OCI-LY1 (cell line): Measurements from ENCODE around the gene EPM2AIP1.

Experiments used
- H2AFZ ChIP-seq: fragments of 200-600 bp; sonication (generic), shearing (Covaris generic); 2 replicates; pipeline ENCODE4 v1.6.0; 2014; ENCODE audit warnings: antibody characterized with exemption, mild to moderate bottlenecking, low read length
- H3F3A ChIP-seq: fragments of 200-600 bp; sonication (generic), shearing (Covaris generic); 2 replicates; pipeline ENCODE4 v1.6.0; 2014; ENCODE audit warnings: mild to moderate bottlenecking, antibody characterized with exemption, low read length, moderate library complexity; ENCODE audit not compliant: insufficient read depth
- H3K27ac ChIP-seq: fragments of 200-600 bp; sonication (generic); 2 replicates; pipeline ENCODE4 v1.5.1; 2014; ENCODE audit warnings: low read length, mixed run types, mild to moderate bottlenecking, low read depth; ENCODE audit not compliant: poor library complexity, severe bottlenecking
- H3K27me3 ChIP-seq: fragments of 200-600 bp; sonication (generic); 2 replicates; pipeline ENCODE4 v1.6.0; 2014; ENCODE audit warnings: antibody characterized with exemption, mild to moderate bottlenecking, low read length, moderate library complexity; ENCODE audit not compliant: insufficient read depth
- H3K36me3 ChIP-seq: fragments of 200-600 bp; sonication (generic); 2 replicates; pipeline ENCODE4 v1.6.1; 2014; ENCODE audit warnings: mild to moderate bottlenecking, antibody characterized with exemption, low read length, moderate library complexity, mixed read lengths; ENCODE audit not compliant: insufficient read depth
- H3K4me1 ChIP-seq: fragments of 200-600 bp; sonication (generic); 2 replicates; pipeline ENCODE4 v1.5.1; 2014; ENCODE audit warnings: mild to moderate bottlenecking, low read length, moderate library complexity; ENCODE audit not compliant: insufficient read depth, severe bottlenecking
- H3K4me2 ChIP-seq: fragments of 200-600 bp; sonication (generic), shearing (Covaris generic); 2 replicates; pipeline ENCODE4 v1.6.1; 2014; ENCODE audit warnings: low read length
- H3K4me3 ChIP-seq: fragments of 200-600 bp; sonication (generic); 2 replicates; pipeline ENCODE4 v1.5.1; 2014; ENCODE audit warnings: low read length, low read depth, mild to moderate bottlenecking, mixed read lengths; ENCODE audit not compliant: poor library complexity, severe bottlenecking
- H3K79me2 ChIP-seq: fragments of 200-600 bp; shearing (Covaris generic); 2 replicates; pipeline ENCODE4 v1.6.1; 2016; ENCODE audit warnings: mixed run types, low read length, mixed read lengths; ENCODE audit not compliant: insufficient read depth
- H3K9ac ChIP-seq: fragments of 200-600 bp; sonication (generic), shearing (Covaris generic); 2 replicates; pipeline ENCODE4 v1.6.1; 2014; ENCODE audit warnings: mild to moderate bottlenecking, low read length, mixed read lengths
- H3K9me2 ChIP-seq: fragments of 200-600 bp; sonication (generic), shearing (Covaris generic); 2 replicates; pipeline ENCODE4 v1.6.1; 2014; ENCODE audit warnings: low read depth, mild to moderate bottlenecking, low read length, mixed read lengths
- H3K9me3 ChIP-seq: fragments of 200-600 bp; shearing (Covaris generic); 2 replicates; pipeline ENCODE4 v1.6.1; 2014; ENCODE audit warnings: low read length, mixed read lengths
- H4K20me1 ChIP-seq: fragments of 200-600 bp; sonication (generic), shearing (Covaris generic); 2 replicates; pipeline ENCODE4 v1.6.0; 2016; ENCODE audit warnings: mild to moderate bottlenecking, low read length; ENCODE audit not compliant: insufficient read depth
- EZH2 ChIP-seq: fragments of 200-600 bp; sonication (generic), shearing (Covaris generic); IDR thresholded peaks from 2 replicates; pipeline ENCODE4 v1.8.0; 2017; ENCODE audit warnings: borderline replicate concordance, mixed run types, mild to moderate bottlenecking, antibody characterized with exemption, low read length, moderate library complexity, mixed read lengths
- TF ChIP-seq, protein P1 (sequence below): fragments of 200-600 bp; sonication (generic), shearing (Covaris generic); IDR thresholded peaks from 2 replicates; pipeline ENCODE4 v1.5.1; 2017; ENCODE audit warnings: mild to moderate bottlenecking, antibody characterized with exemption, low read length, moderate library complexity, mixed read lengths

EPM2AIP1 gene

DNA sequence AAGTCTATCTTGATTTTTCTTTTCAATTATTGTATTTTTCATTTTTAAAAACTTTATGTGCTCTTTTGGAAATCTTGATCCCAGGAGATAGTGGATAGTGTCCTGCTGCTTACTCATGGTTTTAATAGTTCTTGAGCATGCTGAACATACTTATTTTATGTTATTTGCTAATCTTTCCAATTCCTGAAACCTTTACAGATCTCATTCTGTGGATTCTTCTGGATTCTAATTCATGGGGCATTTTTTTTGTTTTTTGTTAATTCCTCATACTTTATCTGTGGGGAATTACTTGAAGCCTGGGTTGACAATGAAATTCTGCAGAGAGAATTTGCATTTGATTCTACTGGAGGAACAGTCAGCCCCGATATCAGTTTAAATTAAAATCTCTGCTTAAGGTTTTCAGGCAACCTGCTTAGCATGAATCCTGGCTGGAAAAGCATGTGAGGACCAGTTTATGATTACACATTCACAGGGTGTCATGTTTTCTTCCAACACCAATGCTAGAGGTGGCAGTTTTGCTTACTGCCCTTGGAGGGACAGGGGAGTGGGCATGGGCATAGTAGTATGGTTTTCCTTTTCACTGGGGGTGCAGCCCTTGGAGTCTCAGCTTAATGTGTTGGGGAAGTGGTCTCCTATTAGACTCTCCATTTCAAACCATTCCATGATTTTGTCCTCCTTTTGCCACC lies 46.4 kb upstream of the EPM2AIP1 start:
- H3K36me3 ChIP-seq: peaks cover 77% of the 10 kb centered on the region
- H3K4me2 ChIP-seq: no peak overlapping the region
- no peaks in the 10 kb centered on the region for H3K9me2 ChIP-seq
- TF ChIP-seq, protein P1, sequence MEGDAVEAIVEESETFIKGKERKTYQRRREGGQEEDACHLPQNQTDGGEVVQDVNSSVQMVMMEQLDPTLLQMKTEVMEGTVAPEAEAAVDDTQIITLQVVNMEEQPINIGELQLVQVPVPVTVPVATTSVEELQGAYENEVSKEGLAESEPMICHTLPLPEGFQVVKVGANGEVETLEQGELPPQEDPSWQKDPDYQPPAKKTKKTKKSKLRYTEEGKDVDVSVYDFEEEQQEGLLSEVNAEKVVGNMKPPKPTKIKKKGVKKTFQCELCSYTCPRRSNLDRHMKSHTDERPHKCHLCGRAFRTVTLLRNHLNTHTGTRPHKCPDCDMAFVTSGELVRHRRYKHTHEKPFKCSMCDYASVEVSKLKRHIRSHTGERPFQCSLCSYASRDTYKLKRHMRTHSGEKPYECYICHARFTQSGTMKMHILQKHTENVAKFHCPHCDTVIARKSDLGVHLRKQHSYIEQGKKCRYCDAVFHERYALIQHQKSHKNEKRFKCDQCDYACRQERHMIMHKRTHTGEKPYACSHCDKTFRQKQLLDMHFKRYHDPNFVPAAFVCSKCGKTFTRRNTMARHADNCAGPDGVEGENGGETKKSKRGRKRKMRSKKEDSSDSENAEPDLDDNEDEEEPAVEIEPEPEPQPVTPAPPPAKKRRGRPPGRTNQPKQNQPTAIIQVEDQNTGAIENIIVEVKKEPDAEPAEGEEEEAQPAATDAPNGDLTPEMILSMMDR: no peak
- no peak for TF ChIP-seq EZH2
- no peaks in the 10 kb centered on the region for H4K20me1 ChIP-seq
- no peaks in the 10 kb centered on the region for H3K4me1 ChIP-seq
- H3K27ac ChIP-seq: no peak overlapping the region
- no peaks in the 10 kb centered on the region for H3K79me2 ChIP-seq
- no peaks in the 10 kb centered on the region for H3K27me3 ChIP-seq
- no peak overlapping the region for H3K9ac ChIP-seq
- no peak overlapping the region for H2AFZ ChIP-seq
- no peak overlapping the region for H3K4me3 ChIP-seq
- H3K9me3 ChIP-seq: no peaks in the 10 kb centered on the region
- no peaks in the 10 kb centered on the region for H3F3A ChIP-seq

- Histone ChIP-seq H3K4me3 (no peak overlapping the region), H3K36me3 (peaks cover 95% of the 10 kb centered on the region), H3K27me3 (no peaks in the 10 kb centered on the region), H3K9me3 (no peaks in the 10 kb centered on the region), H3K4me2 (no peak overlapping the region), H3K79me2 (no peaks in the 10 kb centered on the region), H4K20me1 (no peaks in the 10 kb centered on the region), H3K9me2 (no peaks in the 10 kb centered on the region), H2AFZ (no peak overlapping the region), H3K27ac (no peak overlapping the region), H3K9ac (no peak overlapping the region), H3F3A (no peaks in the 10 kb centered on the region), H3K4me1 (no peaks in the 10 kb centered on the region)
- TF ChIP-seq EZH2: no peak
- TF ChIP-seq, protein P1: no peak
These were observed 44.4 kb upstream of the EPM2AIP1 start for GRCh38 chr3:37037352-37037751.

DNA sequence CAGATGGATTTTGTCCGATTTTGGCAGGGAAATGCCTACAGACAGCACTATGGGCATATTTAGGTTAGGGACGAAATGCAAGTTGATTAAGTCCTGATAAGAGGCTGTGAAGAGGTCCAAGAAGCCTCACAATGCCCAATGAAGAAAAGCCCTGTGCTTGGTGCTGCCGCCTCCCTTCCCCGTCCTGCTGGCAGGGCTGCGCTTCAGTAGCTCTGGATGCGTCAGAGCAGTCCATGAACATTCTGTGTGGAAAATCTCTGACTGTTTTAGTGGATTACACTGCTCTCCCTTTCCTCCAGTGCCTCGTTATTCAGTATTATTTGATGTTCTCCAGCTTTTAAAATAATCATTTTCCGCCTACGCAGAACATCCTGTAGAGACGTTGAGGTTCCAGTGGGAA lies 40.0 kb upstream of the EPM2AIP1 start:
- Histone ChIP-seq H2AFZ (no peak overlapping the region), H3K9ac (no peak overlapping the region), H3F3A (no peaks in the 10 kb centered on the region), H3K9me3 (no peaks in the 10 kb centered on the region), H4K20me1 (no peaks in the 10 kb centered on the region), H3K27ac (no peak overlapping the region), H3K36me3 (peaks cover 97% of the 10 kb centered on the region), H3K27me3 (no peaks in the 10 kb centered on the region), H3K4me2 (no peak overlapping the region), H3K79me2 (no peaks in the 10 kb centered on the region), H3K4me3 (no peak overlapping the region), H3K4me1 (no peaks in the 10 kb centered on the region), H3K9me2 (no peaks in the 10 kb centered on the region)
- TF ChIP-seq, protein P1: no peak
- TF ChIP-seq EZH2: no peak
